Eye (tissue), 1 donor: ENCODE data around the gene SFXN2.

Source experiments
- DNase-seq: peaks from one replicate; pipeline ENCODE4 v3.0.0-alpha.2; 2015

Gene SFXN2

DNA sequence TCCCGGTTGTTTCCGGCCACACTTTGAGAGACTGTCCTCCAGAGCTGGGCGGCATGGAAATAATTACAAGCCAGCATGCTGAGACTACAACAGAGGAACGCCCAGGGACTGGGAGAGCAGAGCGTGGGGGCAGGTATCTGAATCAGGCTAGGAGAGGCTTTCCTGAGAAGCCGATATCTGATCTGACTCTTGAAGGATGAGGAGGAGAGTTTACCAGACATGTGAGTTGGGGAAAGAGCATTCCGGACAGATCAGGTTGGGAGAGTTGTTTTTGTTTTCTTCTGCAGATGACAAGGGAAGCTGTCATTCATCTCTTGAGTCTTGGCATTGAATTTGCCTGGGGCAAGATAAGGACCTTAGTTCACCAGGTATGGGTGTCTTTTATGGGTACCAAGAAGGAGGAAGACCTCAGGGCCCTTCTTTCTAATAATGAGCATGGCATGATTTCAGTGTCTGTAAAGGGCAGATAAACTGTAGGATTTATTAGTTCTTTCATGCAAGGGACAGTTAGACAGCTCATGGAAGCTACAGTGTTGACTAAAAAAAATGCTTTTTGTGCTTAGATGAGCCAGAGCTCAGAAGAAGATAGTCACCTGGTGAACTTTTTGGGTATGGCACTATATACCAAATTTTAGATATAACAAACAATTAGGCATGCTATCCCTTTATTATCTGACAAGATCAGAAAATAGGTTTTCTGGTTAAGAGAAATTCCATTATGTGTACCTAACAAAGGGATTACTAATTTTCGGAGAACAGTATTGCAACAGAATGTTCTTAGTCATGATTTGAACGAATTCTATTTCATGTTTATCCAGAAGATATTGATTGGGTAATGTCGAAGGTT is 65.5 kb downstream of the SFXN2 start:
- DNase-seq: no peak

DNA sequence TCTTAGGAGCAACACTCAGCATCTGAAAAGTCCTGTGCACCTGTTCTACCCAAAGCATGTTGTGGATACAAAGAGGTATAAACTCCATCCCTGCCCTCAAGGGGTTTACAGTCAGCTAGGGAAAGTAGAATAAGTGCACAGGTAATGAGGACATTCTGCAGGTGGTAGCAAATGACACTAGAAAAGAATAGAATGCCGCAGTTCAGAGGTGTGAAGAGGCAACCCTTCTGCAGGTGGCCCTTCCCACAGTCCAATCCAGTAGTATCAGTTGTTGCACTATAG is 66.0 kb downstream of the SFXN2 start:
- no peak for DNase-seq

DNA sequence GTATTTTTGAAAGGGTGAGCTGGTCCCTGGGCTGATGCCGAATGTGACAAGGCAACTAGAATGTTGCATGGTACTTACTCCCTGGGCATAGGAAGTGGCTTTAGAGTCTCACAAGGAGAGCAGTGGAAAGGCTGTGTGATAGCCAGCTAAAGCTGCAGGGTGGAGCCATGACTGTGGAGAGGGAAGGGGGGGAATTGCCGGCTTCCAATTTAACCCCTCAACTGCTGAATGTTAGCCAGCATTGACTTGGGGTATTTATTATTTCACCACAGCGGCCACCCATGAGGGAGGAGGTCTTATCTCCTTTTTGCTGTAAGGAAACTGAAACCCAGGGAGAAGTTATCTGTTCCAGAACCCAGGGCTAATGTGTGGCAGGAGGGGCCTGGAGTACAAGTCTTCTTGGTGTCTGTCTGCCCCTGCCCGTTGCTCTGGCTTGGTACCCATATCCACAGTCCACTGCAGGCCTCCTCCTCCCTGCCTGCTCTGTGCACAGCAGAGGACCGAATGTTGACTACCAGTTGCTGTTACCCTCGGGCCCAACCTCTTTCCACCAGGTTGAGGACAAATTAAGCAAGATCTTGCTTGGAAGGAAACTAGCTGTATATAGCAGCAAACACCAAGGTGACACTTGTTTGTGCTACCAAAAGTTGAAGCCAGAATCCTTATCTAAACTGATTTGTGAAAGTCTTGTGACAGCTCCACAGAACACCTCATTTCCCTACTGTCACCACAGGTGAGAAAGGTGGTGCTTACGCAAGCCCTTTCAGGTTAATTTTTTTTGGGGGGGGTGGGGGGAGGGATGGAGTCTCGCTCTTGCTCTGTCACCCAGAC is 66.9 kb downstream of the SFXN2 start:
- no peak for DNase-seq

DNA sequence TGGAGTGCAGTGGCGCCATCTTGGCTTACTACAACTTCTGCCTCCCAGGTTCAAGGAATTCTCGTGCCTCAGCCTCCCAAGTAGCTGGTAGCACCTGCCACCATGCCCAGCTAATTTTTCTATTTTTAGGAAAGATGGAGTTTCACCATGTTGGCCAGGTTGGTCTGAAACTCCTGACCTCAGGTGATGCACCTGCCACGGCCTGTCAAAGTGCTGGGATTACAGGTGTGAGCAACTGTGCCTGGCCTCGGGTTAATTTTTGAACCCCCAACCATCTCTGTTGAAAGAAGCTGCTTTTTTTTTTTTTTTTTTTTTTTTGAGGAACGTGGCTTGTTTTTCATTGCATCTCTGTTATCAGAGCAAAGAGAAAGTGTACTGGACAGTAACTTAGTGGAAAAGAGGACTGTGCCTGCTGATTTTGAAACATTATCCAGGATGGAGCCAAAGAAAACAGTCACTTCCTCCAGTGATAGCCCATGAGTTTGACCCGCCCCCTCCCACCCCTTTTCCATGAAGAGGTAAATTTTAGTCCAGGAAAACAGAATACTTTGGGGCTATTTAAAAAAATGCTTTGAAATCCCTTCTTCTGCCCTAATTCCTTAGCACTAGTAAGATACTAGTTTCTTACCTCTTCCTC is 67.6 kb downstream of the SFXN2 start:
- no peak for DNase-seq

DNA sequence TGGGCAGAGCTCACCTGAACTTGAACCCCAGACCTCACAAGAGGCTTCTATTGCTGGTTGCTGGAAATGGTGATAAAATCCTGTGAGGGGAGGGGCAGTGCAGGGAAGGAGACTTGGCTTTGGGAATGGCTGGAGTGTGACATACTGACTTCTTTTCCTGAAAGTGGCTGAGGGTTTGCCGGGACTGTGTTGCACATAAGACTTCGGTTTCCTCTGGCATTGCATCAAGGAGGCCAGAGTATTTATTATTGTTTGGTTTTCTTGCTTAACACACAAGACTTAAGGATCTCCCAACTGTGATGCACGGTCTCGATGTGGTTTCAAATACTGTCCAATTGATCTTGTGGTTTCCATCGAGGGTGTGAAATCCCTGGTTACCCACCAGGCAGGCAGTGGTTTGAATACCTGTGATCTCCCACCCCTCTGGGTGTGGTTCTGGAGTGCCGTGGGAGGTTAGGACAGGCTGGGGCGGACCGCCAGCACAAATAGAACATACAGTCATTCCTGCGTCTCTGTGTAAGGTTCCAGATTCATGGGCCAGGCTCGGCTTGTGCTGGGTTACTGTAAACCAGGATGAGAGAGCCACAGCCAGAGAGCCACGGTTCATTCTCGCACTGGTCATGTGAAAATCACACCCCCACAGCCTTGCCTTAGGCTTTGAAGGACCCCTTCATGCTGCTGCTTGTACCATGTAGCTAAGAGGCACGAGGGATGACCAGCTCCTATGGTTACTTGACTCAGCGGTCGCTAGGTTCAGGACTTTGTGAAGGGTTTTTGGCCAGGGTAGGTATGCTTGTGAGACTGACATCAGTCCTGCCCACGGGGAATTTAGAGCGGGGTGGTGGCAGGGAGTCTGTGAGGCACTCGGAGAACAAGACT is 68.5 kb downstream of the SFXN2 start:
- no peak for DNase-seq

DNA sequence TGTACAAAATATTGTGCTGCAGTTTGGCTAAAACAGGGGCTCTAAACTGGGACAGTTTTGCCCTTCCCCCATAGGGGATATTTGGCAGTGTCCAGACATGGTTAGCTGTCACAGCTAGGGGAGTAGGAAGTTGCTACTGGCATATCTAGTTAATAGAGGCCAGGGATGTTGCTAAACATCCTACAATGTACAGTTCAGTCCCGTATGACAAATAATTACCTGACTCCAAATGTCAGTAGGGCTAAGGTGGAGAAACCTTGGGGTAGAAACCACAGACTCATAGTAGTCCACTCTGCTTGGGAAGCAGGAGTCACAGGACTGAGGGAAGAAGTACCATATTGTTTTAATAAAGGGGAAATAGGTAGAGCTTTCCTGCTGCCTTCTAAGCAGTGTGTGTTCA is 69.1 kb downstream of the SFXN2 start:
- DNase-seq: no peak

DNA sequence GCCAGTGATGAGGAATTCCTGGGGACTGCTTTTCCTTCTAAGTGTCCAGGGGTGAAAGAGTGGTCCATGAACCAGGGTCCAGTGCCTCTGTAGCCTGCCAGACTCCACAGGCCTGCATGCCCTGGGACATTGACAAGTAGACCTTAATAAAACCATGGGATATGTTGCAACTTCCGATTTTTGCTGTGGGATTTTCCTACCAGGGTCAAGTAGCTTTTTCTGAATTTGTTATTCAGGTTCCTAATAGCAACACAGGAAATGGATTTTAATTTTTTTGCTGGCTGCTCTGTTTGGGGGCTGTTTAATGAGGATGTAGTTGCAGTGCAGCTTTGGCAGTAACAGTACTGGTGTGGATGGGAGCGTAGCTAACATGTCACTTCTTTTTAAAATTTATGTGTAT is 71.4 kb downstream of the SFXN2 start:
- no peak for DNase-seq

DNA sequence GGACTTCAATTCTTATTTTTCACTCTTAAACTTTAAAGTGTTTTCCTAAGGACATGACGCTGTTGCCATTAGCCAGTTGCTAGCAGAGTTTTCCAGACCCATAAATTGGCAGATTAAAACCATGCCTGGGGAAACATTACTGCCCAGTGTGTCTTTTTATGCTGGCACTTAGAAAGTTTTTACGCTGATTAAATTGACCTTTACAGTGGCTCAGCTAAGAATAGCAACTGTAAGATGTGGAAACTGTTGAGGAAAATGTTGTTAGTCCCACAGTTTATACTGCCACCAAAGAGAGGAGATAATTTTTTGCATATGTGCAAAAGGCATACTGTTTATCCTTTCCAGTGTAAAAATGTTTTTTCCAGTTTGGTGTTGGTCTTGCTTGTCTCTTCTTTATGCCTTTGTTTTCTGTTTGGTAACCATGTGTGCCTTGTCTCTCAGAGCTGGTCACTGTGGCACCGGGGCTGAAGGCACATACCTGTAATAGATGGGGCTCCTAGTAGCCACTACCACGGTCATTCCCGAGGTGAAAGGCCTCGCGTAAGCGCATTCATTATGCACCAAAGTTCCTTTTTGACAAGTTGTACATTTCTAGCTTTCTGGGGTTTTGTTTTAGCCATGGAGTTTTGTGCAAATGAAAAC is 77.4 kb downstream of the SFXN2 start:
- no peak for DNase-seq
